Vagina (tissue), 2 donors: ENCODE data around the gene C1QL2.

Experiments used
- CTCF ChIP-seq, 3 experiments: fragments of 450-650 bp in 2 of 3; fragments of 200-600 bp in 1 of 3; sonication (generic) in 1 of 3; IDR thresholded peaks; one replicate each; pipeline ENCODE4 v1.5.1; 2017 to 2019; ENCODE audit warnings: antibody characterized with exemption in 3 of 3, mild to moderate bottlenecking in 2 of 3, moderate library complexity in 2 of 3
- POLR2A ChIP-seq, 2 donors: fragments of 450-650 bp; IDR thresholded peaks; one replicate each; pipeline ENCODE4 v1.6.1; 2017; ENCODE audit warnings: antibody characterized with exemption in 2 of 2, mild to moderate bottlenecking in 2 of 2, moderate library complexity in 2 of 2

- TF ChIP-seq POLR2A (IDR thresholded peaks at IDR 0.05) (no peak), CTCF (IDR thresholded peaks at IDR 0.05) (no peak)
Observed at GRCh38 chr2:119136872-119137271, 21.7 kb downstream of the C1QL2 start.
